Lower leg skin (tissue), 4 donors: Measurements from ENCODE around the gene POLR3C. TPM values are rescaled to one million over a fixed set of nuclear protein-coding genes. Genes with fewer than 3 reads are reported as not detected.

ENCODE experiments used
- DNase-seq, 2 donors: peaks; one replicate each; pipeline ENCODE4 v3.0.0-alpha.2; 2019; ENCODE audit warnings: low spot score in 2 of 2
- H3K4me3 ChIP-seq: fragments of 200-600 bp; sonication (generic); 2 replicates; pipeline ENCODE4 v1.5.1; 2017; ENCODE audit warnings: mild to moderate bottlenecking, low read depth; ENCODE audit not compliant: poor library complexity, severe bottlenecking
- CTCF ChIP-seq, 3 donors: fragments of 450-650 bp; IDR thresholded peaks; one replicate each; pipeline ENCODE4 v1.5.1; 2016; ENCODE audit warnings: antibody characterized with exemption in 3 of 3, mild to moderate bottlenecking in 3 of 3, moderate library complexity in 2 of 3
- POLR2A ChIP-seq, 2 donors: fragments of 450-650 bp; IDR thresholded peaks; one replicate each; pipeline ENCODE4 v1.6.1; 2016 to 2017; ENCODE audit warnings: antibody characterized with exemption in 2 of 2, mild to moderate bottlenecking in 1 of 2, moderate library complexity in 1 of 2
- WGBS, 2 donors: methylation state at CpG; one replicate each; pipeline ENCODE4 v1.1.5; 2018; 5-methylcytosine and 5-hydroxymethylcytosine counted together
- intact Hi-C: fragments of 100-400 bp; cut with DNase I; formaldehyde crosslinking; loops from one replicate; pipeline ENCODE4 v1.15.0; 2023; ENCODE audit warnings: low total_unique reads
- total RNA-seq, 4 donors: library from RNA; depleted of rRNA; stranded (reverse); fragments of >200 nt; gene quantifications; one replicate each; pipeline ENCODE4 v1.1.0, GENCODE V29; 2016

POLR3C gene
- total RNA-seq, 4 donors from 2014 or later, result 25.1 to 31.3 (median 27.0) TPM

- no peak for TF ChIP-seq POLR2A (IDR thresholded peaks at IDR 0.05)
- no peak for TF ChIP-seq CTCF (IDR thresholded peaks at IDR 0.05)
- peak; percentile 52 to 91 for DNase-seq
- intact Hi-C loops, result no loop called here
- H3K4me3 ChIP-seq, result peak overlapping the region; percentile 74
- WGBS, 2 donors, result 0 to 1% methylated on average over 24 to 33 of the region's 35 CpGs
Observed at GRCh38 chr1:145858238-145858900, 34.4 kb downstream of the POLR3C start.

GRCh38 chr1:145858901-145859490, 35.0 kb downstream of the POLR3C start, which contains the start of gene PIAS3:
Gene PIAS3 (minus strand): TSS chr1:145859081. CDS start chr1:145858990, 91 bp downstream.
- intact Hi-C loops, result no loop called here
- 1 to 2% methylated on average over 32 to 38 of the region's 42 CpGs for WGBS, 2 donors
- peak within 1 kb of the TSS; percentile 74 for H3K4me3 ChIP-seq
- TF ChIP-seq CTCF (IDR thresholded peaks at IDR 0.05) (no peak), POLR2A (IDR thresholded peaks at IDR 0.05) (no peak)
- DNase-seq, result peak; percentile 93 to 99

- H3K4me3 ChIP-seq, result peak overlapping the region; percentile 74
- 0 to 1% methylated on average over 39 to 41 of the region's 41 CpGs for WGBS, 2 donors
- intact Hi-C loops, result no loop called here
- peak; percentile 90 to 98 for DNase-seq
- TF ChIP-seq POLR2A (IDR thresholded peaks at IDR 0.05) (no peak), CTCF (IDR thresholded peaks at IDR 0.05) (no peak)
Observed at GRCh38 chr1:145859491-145860023, 35.6 kb downstream of the POLR3C start.

GRCh38 chr1:145863282-145864018, 39.5 kb downstream of the POLR3C start:
- intact Hi-C loops, result no loop called here
- no peak overlapping the region for H3K4me3 ChIP-seq
- no peak for TF ChIP-seq CTCF (IDR thresholded peaks at IDR 0.05)
- TF ChIP-seq POLR2A (IDR thresholded peaks at IDR 0.05), result no peak
- no peak for DNase-seq
- WGBS, 2 donors, result 66 to 67% methylated on average over 5 of the region's 5 CpGs

- intact Hi-C loops, result no loop called here
- TF ChIP-seq CTCF (IDR thresholded peaks at IDR 0.05) (no peak), POLR2A (IDR thresholded peaks at IDR 0.05) (no peak)
- DNase-seq, result no peak
- no peak overlapping the region for H3K4me3 ChIP-seq
- 86% methylated on average over 4 of the region's 4 CpGs for WGBS, 2 donors
Observed at GRCh38 chr1:145868232-145868631, 44.2 kb downstream of the POLR3C start.
